ENCODE results near the gene KCNB1.
A peak's percentile ranks its signal among the peaks of the same experiment; 100 is the strongest.

KCNB1 gene

DNA sequence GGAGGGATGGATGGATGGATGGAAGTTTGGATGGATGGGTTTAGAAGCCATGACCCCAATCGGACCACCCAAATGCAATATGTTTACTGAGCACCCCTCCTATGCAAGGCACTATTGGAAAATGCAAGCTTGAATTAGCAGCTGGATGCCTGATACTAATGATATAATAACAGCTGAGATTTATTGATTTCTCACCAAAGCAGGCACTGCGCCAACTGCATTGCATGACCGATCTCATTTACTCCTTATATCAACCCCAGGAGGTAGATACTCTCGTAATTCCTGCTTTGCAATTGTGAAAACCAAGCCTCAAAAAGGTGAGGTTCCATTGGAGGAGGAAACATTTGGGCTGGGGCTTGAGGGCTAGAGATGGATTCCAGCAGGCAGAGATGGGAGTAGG, 89.7 kb downstream of the KCNB1 start:
- in situ Hi-C loops (cut with HindIII; ENCODE audit: low sequenced_read_pairs) = no loop called here
- H3K4me3 ChIP-seq (ENCODE audit: low read depth, low read length) = no peak overlapping the region
- TF ChIP-seq, protein P1, sequence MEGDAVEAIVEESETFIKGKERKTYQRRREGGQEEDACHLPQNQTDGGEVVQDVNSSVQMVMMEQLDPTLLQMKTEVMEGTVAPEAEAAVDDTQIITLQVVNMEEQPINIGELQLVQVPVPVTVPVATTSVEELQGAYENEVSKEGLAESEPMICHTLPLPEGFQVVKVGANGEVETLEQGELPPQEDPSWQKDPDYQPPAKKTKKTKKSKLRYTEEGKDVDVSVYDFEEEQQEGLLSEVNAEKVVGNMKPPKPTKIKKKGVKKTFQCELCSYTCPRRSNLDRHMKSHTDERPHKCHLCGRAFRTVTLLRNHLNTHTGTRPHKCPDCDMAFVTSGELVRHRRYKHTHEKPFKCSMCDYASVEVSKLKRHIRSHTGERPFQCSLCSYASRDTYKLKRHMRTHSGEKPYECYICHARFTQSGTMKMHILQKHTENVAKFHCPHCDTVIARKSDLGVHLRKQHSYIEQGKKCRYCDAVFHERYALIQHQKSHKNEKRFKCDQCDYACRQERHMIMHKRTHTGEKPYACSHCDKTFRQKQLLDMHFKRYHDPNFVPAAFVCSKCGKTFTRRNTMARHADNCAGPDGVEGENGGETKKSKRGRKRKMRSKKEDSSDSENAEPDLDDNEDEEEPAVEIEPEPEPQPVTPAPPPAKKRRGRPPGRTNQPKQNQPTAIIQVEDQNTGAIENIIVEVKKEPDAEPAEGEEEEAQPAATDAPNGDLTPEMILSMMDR (IDR thresholded peaks at IDR 0.05; ENCODE audit: low read depth, low read length) = no peak
- no peak for DNase-seq (ENCODE audit: low read depth, low spot score)

DNA sequence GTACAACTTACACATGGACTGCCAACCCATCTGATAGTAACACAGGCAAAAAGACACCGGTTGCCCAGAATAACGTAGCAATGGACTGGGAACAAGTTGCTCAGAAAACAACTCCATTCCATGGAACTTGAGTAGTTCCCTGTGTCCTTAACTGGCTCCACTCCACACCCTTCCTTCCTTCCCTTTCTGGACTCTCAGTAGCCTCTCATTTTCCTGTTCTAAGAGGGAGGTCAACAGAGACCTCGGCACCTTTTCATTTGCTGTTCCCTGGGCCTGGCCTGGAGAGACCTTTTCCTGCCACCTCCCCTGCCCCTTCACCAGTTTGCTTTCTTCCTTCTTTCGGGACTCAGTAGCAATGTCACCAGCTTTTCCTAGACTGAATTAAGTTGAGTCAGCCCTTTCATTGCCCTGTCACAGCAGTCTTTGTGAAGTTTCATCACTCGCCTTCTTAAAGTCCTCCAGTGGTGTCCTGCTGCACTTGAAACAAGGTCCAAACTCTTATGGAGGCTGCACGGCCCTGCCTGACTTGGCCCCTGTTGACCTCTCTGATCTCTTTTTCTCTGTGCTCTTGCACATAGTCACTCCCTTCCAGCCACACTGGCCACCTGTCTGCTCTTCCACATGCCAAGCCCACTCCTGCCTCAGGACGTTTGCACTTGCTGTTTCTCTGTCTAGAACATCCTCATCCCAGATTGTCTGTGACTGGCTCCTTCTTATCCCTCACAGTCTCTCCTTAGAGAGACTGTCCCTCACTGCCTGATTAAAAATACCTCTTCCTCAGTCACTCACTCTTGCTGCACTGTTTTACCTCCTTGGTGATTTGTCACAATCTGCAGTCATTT, 90.8 kb downstream of the KCNB1 start:
- no peak overlapping the region for H3K4me3 ChIP-seq (ENCODE audit: low read depth, low read length)
- in situ Hi-C loops (cut with HindIII; ENCODE audit: low sequenced_read_pairs) = no loop called here
- TF ChIP-seq, protein P1 (IDR thresholded peaks at IDR 0.05; ENCODE audit: low read depth, low read length) = no peak
- DNase-seq (ENCODE audit: low read depth, low spot score) = no peak

DNA sequence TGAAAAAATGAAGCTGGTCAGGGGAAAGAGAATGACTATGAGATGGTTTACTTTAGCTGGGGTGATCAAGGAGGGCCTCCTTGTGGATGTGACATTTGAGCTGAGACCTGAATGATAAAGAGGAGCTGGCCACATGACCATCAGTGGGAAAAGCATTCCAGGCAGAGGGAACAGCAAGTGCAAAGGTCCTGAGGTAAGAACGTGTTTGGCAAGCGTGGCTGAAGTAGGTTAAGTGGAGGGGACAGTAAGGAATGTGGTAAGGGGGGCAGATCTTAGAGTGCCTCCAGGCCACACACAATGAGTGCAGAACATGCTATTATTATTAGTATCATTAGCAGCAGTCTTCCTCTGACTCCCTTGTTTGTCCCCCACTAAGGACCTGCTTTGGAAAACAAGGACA, 92.6 kb downstream of the KCNB1 start:
- in situ Hi-C loops (cut with HindIII; ENCODE audit: low sequenced_read_pairs) = no loop called here
- TF ChIP-seq, protein P1 (IDR thresholded peaks at IDR 0.05; ENCODE audit: low read depth, low read length) = no peak
- no peak overlapping the region for H3K4me3 ChIP-seq (ENCODE audit: low read depth, low read length)
- DNase-seq (ENCODE audit: low read depth, low spot score) = no peak

DNA sequence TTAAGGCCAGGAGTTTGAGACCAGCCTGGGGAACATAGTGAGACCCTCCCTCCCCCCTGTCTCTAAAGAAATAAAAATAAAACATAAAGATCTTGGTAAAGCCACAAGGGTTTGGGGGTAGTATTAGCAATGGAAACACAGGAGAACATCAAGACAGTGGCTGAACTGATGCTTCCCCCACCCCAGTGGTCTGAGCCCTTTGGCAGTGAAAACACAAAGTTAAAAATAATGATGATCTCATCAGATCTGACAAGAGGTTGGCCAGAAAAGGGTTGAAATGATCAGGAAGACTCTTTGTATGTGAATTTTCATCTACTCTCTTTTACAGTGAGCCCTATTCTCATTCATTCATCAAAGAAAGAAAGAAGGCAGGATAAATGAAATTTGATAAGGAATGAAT, 93.7 kb downstream of the KCNB1 start:
- TF ChIP-seq, protein P1 (IDR thresholded peaks at IDR 0.05; ENCODE audit: low read depth, low read length) = no peak
- in situ Hi-C loops (cut with HindIII; ENCODE audit: low sequenced_read_pairs) = no loop called here
- peak; percentile 8 for DNase-seq (ENCODE audit: low read depth, low spot score)
- H3K4me3 ChIP-seq (ENCODE audit: low read depth, low read length) = no peak overlapping the region

DNA sequence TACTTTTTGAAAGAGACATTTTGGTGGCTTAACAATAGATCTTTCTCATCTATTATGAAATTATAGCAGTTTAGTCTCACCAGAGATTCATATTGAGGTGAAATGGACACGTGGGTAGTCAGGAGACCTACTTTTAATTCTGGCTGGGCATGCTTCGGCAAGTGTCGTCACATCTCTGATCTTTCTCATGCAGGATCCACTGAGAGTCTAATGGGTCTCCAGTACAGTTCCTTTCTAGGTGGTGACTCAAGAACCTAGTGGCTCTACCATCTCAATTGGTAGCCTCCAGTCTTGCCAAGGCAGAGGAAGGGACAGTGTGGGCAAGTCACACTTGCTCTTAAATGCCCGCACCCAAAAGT, 94.9 kb downstream of the KCNB1 start:
- H3K4me3 ChIP-seq (ENCODE audit: low read depth, low read length) = no peak overlapping the region
- TF ChIP-seq, protein P1 (IDR thresholded peaks at IDR 0.05; ENCODE audit: low read depth, low read length) = no peak
- no peak for DNase-seq (ENCODE audit: low read depth, low spot score)
- in situ Hi-C loops (cut with HindIII; ENCODE audit: low sequenced_read_pairs) = no loop called here

DNA sequence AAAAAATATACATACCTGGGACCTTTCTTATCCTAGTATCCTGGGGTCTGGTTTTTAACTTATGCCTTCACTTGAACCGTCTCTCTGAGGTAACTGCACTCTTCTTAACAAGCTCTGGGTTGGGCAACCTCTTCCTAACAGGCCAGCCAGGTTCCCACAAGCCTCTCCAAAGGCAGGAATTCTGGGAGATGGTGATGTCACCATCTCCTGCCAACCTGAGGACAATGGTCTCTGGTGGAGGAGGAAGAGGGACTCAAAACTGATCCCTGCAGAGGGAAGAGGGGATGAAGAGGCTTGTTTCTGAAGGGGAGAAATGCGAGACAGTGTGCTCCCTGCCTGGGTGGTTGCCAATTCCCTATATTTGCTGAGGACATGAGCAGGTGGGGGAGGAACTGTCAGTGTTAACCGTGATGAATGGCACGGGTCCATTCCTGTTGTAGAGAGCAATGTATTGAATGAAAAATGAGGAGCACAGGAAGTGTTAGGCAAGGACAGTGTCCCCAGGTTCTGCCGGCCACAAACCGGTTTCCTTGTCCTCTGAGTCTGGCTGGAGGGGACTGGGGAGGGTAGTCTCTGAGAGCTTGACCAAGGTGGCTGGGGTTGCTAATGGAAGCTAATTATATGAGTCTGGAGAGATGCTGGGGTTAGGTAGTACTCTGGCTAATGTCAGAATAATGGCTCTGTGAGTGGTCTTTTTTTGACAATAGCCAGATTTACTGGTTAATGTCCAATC, 95.5 kb downstream of the KCNB1 start:
- DNase-seq (ENCODE audit: low read depth, low spot score) = no peak
- TF ChIP-seq, protein P1 (IDR thresholded peaks at IDR 0.05; ENCODE audit: low read depth, low read length) = no peak
- H3K4me3 ChIP-seq (ENCODE audit: low read depth, low read length) = no peak overlapping the region
- in situ Hi-C loops (cut with HindIII; ENCODE audit: low sequenced_read_pairs) = no loop called here
